IMR-90 (cell line): ENCODE results near the gene COPZ2. TPM values are rescaled to one million over a fixed set of nuclear protein-coding genes. Genes with fewer than 3 reads are reported as not detected.

ENCODE experiments used
- ATAC-seq: fragments of 200-7000 bp; cut with Tn5 transposase; 2 replicates; pipeline ENCODE4 v1.9.1; 2020; ENCODE audit warnings: low read depth, mild to moderate bottlenecking, moderate library complexity
- BruUV-seq: library from RNA; stranded (reverse); fragments of 400-500 nt; replicated peaks from 2 replicates; lab custom pipeline; 2021; lab: Mats Ljungman, UMichigan
- CTCF ChIA-PET: fragments of 300-600 bp; formaldehyde crosslinking; extraction: SDS; loops from one replicate; lab custom pipeline; 2021; ENCODE audit warnings: antibody characterized with exemption; lab: Yijun Ruan, JAX
- POLR2A ChIA-PET: fragments of 300-600 bp; sonication (Branson Sonifier 250); formaldehyde crosslinking; loops from one replicate; lab custom pipeline; 2022; ENCODE audit warnings: antibody characterized with exemption; ENCODE audit not compliant: unreplicated experiment; lab: Charles Lee
- DNase-seq: peaks from one replicate; pipeline ENCODE4 v3.0.0; 2013
- H2AFZ ChIP-seq: replicated peaks from 2 replicates; pipeline ENCODE3; 2013; ENCODE audit warnings: low read length, mild to moderate bottlenecking; ENCODE audit not compliant: poor library complexity
- H2AK5ac ChIP-seq: 2 replicates; pipeline ENCODE4 v1.6.1; 2013; ENCODE audit warnings: low read depth, low read length, inconsistent platforms
- H2AK9ac ChIP-seq: replicated peaks from 2 replicates; pipeline ENCODE3; 2013; ENCODE audit warnings: mild to moderate bottlenecking, low read depth, low read length, moderate library complexity; ENCODE audit not compliant: poor library complexity
- H2BK120ac ChIP-seq: 2 replicates; pipeline ENCODE4 v1.6.1; 2013; ENCODE audit warnings: low read depth, low read length, inconsistent platforms
- H2BK15ac ChIP-seq: 3 replicates; pipeline ENCODE4 v1.6.1; 2013; ENCODE audit warnings: low read depth, low read length, inconsistent platforms
- H2BK20ac ChIP-seq: 2 replicates; pipeline ENCODE4 v1.6.1; 2013; ENCODE audit warnings: low read depth, mild to moderate bottlenecking, inconsistent platforms, low read length, moderate library complexity
- H2BK5ac ChIP-seq: 2 replicates; pipeline ENCODE4 v1.6.1; 2013; ENCODE audit warnings: mild to moderate bottlenecking, low read depth, low read length, inconsistent platforms; ENCODE audit not compliant: poor library complexity, severe bottlenecking
- H3K14ac ChIP-seq: replicated peaks from 2 replicates; pipeline ENCODE4 v1.6.1; 2013; ENCODE audit warnings: low read depth, low read length, inconsistent platforms
- H3K18ac ChIP-seq: 2 replicates; pipeline ENCODE4 v1.6.1; 2013; ENCODE audit warnings: low read depth, low read length, control low read depth
- H3K23ac ChIP-seq: 2 replicates; pipeline ENCODE4 v1.6.1; 2013; ENCODE audit warnings: low read depth, low read length, inconsistent platforms
- H3K27ac ChIP-seq: 2 replicates; pipeline ENCODE4 v1.5.1; 2013; ENCODE audit warnings: mild to moderate bottlenecking, control low read depth, low read length; ENCODE audit not compliant: insufficient read depth
- H3K27me3 ChIP-seq: 2 replicates; pipeline ENCODE4 v1.6.1; 2013; ENCODE audit warnings: low read length; ENCODE audit not compliant: control insufficient read depth, insufficient read depth
- H3K36me3 ChIP-seq: 2 replicates; pipeline ENCODE4 v1.6.1; 2013; ENCODE audit warnings: low read length, mixed read lengths; ENCODE audit not compliant: control insufficient read depth, insufficient read depth
- H3K4ac ChIP-seq: 2 replicates; pipeline ENCODE4 v1.6.1; 2013; ENCODE audit warnings: low read depth, low read length, inconsistent platforms
- H3K4me1 ChIP-seq: 2 replicates; pipeline ENCODE4 v1.6.1; 2013; ENCODE audit warnings: low read length, mixed read lengths; ENCODE audit not compliant: control insufficient read depth, insufficient read depth
- H3K4me2 ChIP-seq: 2 replicates; pipeline ENCODE4 v1.6.1; 2013; ENCODE audit warnings: low read depth, mild to moderate bottlenecking, control low read depth, low read length, moderate library complexity
- H3K4me3 ChIP-seq: 2 replicates; pipeline ENCODE4 v1.5.1; 2013; ENCODE audit warnings: low read depth, mild to moderate bottlenecking, control low read depth, low read length, moderate library complexity; ENCODE audit not compliant: insufficient read depth
- H3K56ac ChIP-seq: 2 replicates; pipeline ENCODE4 v1.6.1; 2013; ENCODE audit warnings: low read length, inconsistent platforms; ENCODE audit not compliant: insufficient read depth; ENCODE audit errors: extremely low read depth
- H3K79me1 ChIP-seq, 2 experiments: 2 replicates each; pipeline ENCODE4 v1.6.1; 2013; ENCODE audit warnings: low read length in 2 of 2, inconsistent platforms in 1 of 2, low read depth in 1 of 2
- H3K9ac ChIP-seq: 2 replicates; pipeline ENCODE4 v1.6.1; 2013; ENCODE audit warnings: low read depth, low read length, control low read depth
- H3K9me1 ChIP-seq: 2 replicates; pipeline ENCODE4 v1.6.1; 2013; ENCODE audit warnings: low read length, inconsistent platforms; ENCODE audit not compliant: insufficient read depth
- H3K9me3 ChIP-seq: 2 replicates; pipeline ENCODE4 v1.6.1; 2013; ENCODE audit warnings: low read length; ENCODE audit not compliant: control insufficient read depth, insufficient read depth
- H4K20me1 ChIP-seq: 2 replicates; pipeline ENCODE4 v1.6.1; 2013; ENCODE audit warnings: low read length, inconsistent platforms; ENCODE audit not compliant: insufficient read depth
- H4K5ac ChIP-seq: 2 replicates; pipeline ENCODE4 v1.6.1; 2013; ENCODE audit warnings: mild to moderate bottlenecking, low read depth, low read length, control low read depth
- H4K8ac ChIP-seq, 2 experiments: 2 replicates each; pipeline ENCODE4 v1.6.1; 2013; ENCODE audit warnings: low read depth in 2 of 2, low read length in 2 of 2, control low read depth in 1 of 2, inconsistent platforms in 1 of 2
- H4K91ac ChIP-seq: 2 replicates; pipeline ENCODE4 v1.6.1; 2013; ENCODE audit warnings: low read depth, low read length, inconsistent platforms; ENCODE audit not compliant: insufficient read depth
- BHLHE40 ChIP-seq: fragments of 150-350 bp; IDR thresholded peaks from 2 replicates; pipeline ENCODE4 v1.6.1; 2016; ENCODE audit warnings: mild to moderate bottlenecking, low read depth, low read length
- CEBPB ChIP-seq: IDR thresholded peaks from 2 replicates; pipeline ENCODE4 v1.6.1; 2012; ENCODE audit warnings: low read depth, low read length, improper control_type of control experiment
- CHD1 ChIP-seq: IDR thresholded peaks from 2 replicates; pipeline ENCODE4 v1.6.1; 2012; ENCODE audit warnings: low read depth, low read length, improper control_type of control experiment
- CTCF ChIP-seq: conservative IDR thresholded peaks from 2 replicates; pipeline ENCODE4 v1.5.1; 2012; ENCODE audit warnings: mild to moderate bottlenecking, low read depth, low read length, improper control_type of control experiment
- ELK1 ChIP-seq: fragments of 150-350 bp; IDR thresholded peaks from 2 replicates; pipeline ENCODE4 v1.6.1; 2016; ENCODE audit warnings: low read depth, mild to moderate bottlenecking, low read length, moderate library complexity, borderline replicate concordance
- FOS ChIP-seq: fragments of 150-350 bp; IDR thresholded peaks from 2 replicates; pipeline ENCODE4 v1.6.1; 2016; ENCODE audit warnings: low read depth, low read length
- MAFK ChIP-seq: IDR thresholded peaks from 2 replicates; pipeline ENCODE4 v1.6.1; 2012; ENCODE audit warnings: low read depth, low read length, improper control_type of control experiment
- MAZ ChIP-seq: IDR thresholded peaks from 2 replicates; pipeline ENCODE4 v1.6.1; 2012; ENCODE audit warnings: low read depth, mild to moderate bottlenecking, low read length, improper control_type of control experiment, moderate library complexity, borderline replicate concordance
- MXI1 ChIP-seq: IDR thresholded peaks from 2 replicates; pipeline ENCODE4 v1.6.1; 2012; ENCODE audit warnings: low read depth, mild to moderate bottlenecking, low read length, moderate library complexity, borderline replicate concordance
- POLR2A ChIP-seq: IDR thresholded peaks from 2 replicates; pipeline ENCODE4 v1.6.1; 2012; ENCODE audit warnings: mild to moderate bottlenecking, low read depth, low read length
- RAD21 ChIP-seq: IDR thresholded peaks from 2 replicates; pipeline ENCODE4 v1.6.1; 2012; ENCODE audit warnings: low read length, improper control_type of control experiment
- RCOR1 ChIP-seq: IDR thresholded peaks from 2 replicates; pipeline ENCODE4 v1.6.1; 2012; ENCODE audit warnings: mild to moderate bottlenecking, low read length, improper control_type of control experiment; ENCODE audit not compliant: insufficient replicate concordance
- RFX5 ChIP-seq: IDR thresholded peaks from 2 replicates; pipeline ENCODE4 v1.8.0; 2012; ENCODE audit warnings: low read depth, mild to moderate bottlenecking, low read length, moderate library complexity
- SMC3 ChIP-seq: fragments of 150-350 bp; IDR thresholded peaks from 2 replicates; pipeline ENCODE4 v1.6.1; 2016; ENCODE audit warnings: low read depth, mild to moderate bottlenecking, antibody characterized with exemption, low read length, moderate library complexity
- WGBS, 2 experiments: methylation state at CpG; one replicate each; pipeline versions ENCODE4 v1.1.5 to v1.1.7; 2013; ENCODE audit warnings: missing lambda C conversion rate in 2 of 2; ENCODE audit not compliant: insufficient read length in 1 of 2; ENCODE audit errors: extremely low coverage in 2 of 2; 5-methylcytosine and 5-hydroxymethylcytosine counted together
- dilution Hi-C: fragments of 300-500 bp; cut with HindIII; formaldehyde crosslinking; loops from one replicate; pipeline ENCODE4 v1.14.3; 2018; ENCODE audit warnings: low sequenced_read_pairs; ENCODE audit not compliant: unreplicated experiment
- in situ Hi-C: fragments of 300-500 bp; cut with MboI; formaldehyde crosslinking; loops from 3 replicates; pipeline ENCODE4 v1.14.3; 2019; ENCODE audit warnings: low sequenced_read_pairs, inconsistent platforms, mixed read lengths
- intact Hi-C: fragments of 100-400 bp; cut with micrococcal nuclease; formaldehyde crosslinking; loops from 2 replicates; pipeline ENCODE4 v1.10.0; 2022
- polyA plus RNA-seq, 3 experiments: library from polyadenylated mRNA; depleted of rRNA; stranded (reverse); fragments of >200 nt; gene quantifications; 2 replicates each; pipeline ENCODE4 v1.2.3, GENCODE V29; 2012; ENCODE audit warnings: low replicate concordance in 1 of 3
- total RNA-seq: library from RNA; depleted of rRNA; stranded (reverse); fragments of >200 nt; gene quantifications from 2 replicates; pipeline ENCODE4 v1.2.3, GENCODE V29; 2012

COPZ2 gene
- total and polyA plus RNA-seq, 2 of the 4 experiments (the other 2 are of a cell fraction), result 41.0 to 86.1 TPM

GRCh38 chr17:47994724-47995123, 42.9 kb downstream of the COPZ2 start:
- H3K18ac ChIP-seq, result no peak overlapping the region
- no peaks in the 10 kb centered on the region for H3K36me3 ChIP-seq
- TF ChIP-seq FOS (no peak), RAD21 (no peak), ELK1 (no peak), RCOR1 (no peak), MXI1 (no peak), CHD1 (no peak), BHLHE40 (no peak), MAZ (no peak), SMC3 (no peak), CTCF (no peak), MAFK (no peak), POLR2A (no peak), CEBPB (no peak), RFX5 (no peak)
- H4K5ac ChIP-seq, result no peak overlapping the region
- DNase-seq (no peak), ATAC-seq (no peak)
- H3K56ac ChIP-seq, result no peak overlapping the region
- no peak overlapping the region for H3K14ac ChIP-seq
- H3K4ac ChIP-seq, result no peak overlapping the region
- H3K79me1 ChIP-seq, result no peaks in the 10 kb centered on the region
- no peak overlapping the region for H2BK20ac ChIP-seq
- POLR2A ChIA-PET, result no interaction called here
- no peaks in the 10 kb centered on the region for H3K9me1 ChIP-seq
- H3K27ac ChIP-seq, result no peak overlapping the region
- H2AK9ac ChIP-seq, result no peak overlapping the region
- H4K20me1 ChIP-seq, result no peaks in the 10 kb centered on the region
- no peak overlapping the region for H2AFZ ChIP-seq
- CTCF ChIA-PET, result no interaction called here
- no CpG with 5 or more reads among the region's 4 CpGs for WGBS, 2 experiments
- in situ Hi-C loops (no loop called here), dilution Hi-C loops (no loop called here), intact Hi-C loops (no loop called here)
- H2BK5ac ChIP-seq, result no peak overlapping the region
- H4K91ac ChIP-seq, result no peak overlapping the region
- no TSS peak for BruUV-seq
- H2AK5ac ChIP-seq, result no peak overlapping the region; the same call in 1 of the 2 replicates
- no peak overlapping the region for H4K8ac ChIP-seq
- H2BK120ac ChIP-seq, result no peak overlapping the region
- no peak overlapping the region for H3K4me2 ChIP-seq
- no peak overlapping the region for H3K9ac ChIP-seq
- no peaks in the 10 kb centered on the region for H3K9me3 ChIP-seq
- H3K27me3 ChIP-seq, result peaks cover 6% of the 10 kb centered on the region; the same call in 1 of the 2 replicates
- H2BK15ac ChIP-seq, result no peak overlapping the region
- no peak overlapping the region for H3K23ac ChIP-seq
- no peak overlapping the region for H3K4me3 ChIP-seq
- peaks cover 2% of the 10 kb centered on the region; the same call in 1 of the 2 replicates for H3K4me1 ChIP-seq
